NCI-H2227 (cell line): ENCODE measurements around the gene TASP1.
"Not testable (repeated sequence)": the region's sequence is repeated elsewhere in the genome, so short reads cannot be mapped to it uniquely, and the experiment has no call there.

Source experiments
- DNase-seq: peaks from one replicate; lab custom pipeline; 2025; ENCODE audit not compliant: unreplicated experiment; lab: John Stamatoyannopoulos, UW

The TASP1 gene

GRCh38 chr20:13648291-13649228 lies 9.8 kb upstream of the TASP1 start:
- no peak for DNase-seq

- DNase-seq = no peak
Measured at GRCh38 chr20:13644010-13644409, 5.3 kb upstream of the TASP1 start.

GRCh38 chr20:13639150-13639497 lies 392 bp upstream of the TASP1 start:
- no peak for DNase-seq

- DNase-seq = no peak
Measured at GRCh38 chr20:13638162-13638495, 603 bp downstream of the TASP1 start.

- no peak for DNase-seq
Measured at GRCh38 chr20:13632431-13632830, 6.3 kb downstream of the TASP1 start.

- not testable (repeated sequence) for DNase-seq
Measured at GRCh38 chr20:13627525-13627924, 11.2 kb downstream of the TASP1 start.

GRCh38 chr20:13626724-13627123 lies 12.0 kb downstream of the TASP1 start:
- no peak for DNase-seq

GRCh38 chr20:13625304-13625979 lies 13.3 kb downstream of the TASP1 start:
- DNase-seq = no peak

- not testable (repeated sequence) for DNase-seq
Measured at GRCh38 chr20:13619415-13619814, 19.3 kb downstream of the TASP1 start.

- DNase-seq = not testable (repeated sequence)
Measured at GRCh38 chr20:13618456-13618855, 20.3 kb downstream of the TASP1 start.

GRCh38 chr20:13617585-13617984 lies 21.1 kb downstream of the TASP1 start:
- DNase-seq = not testable (repeated sequence)

- not testable (repeated sequence) for DNase-seq
Measured at GRCh38 chr20:13616713-13617112, 22.0 kb downstream of the TASP1 start.

GRCh38 chr20:13613917-13614316 lies 24.8 kb downstream of the TASP1 start:
- no peak for DNase-seq

GRCh38 chr20:13611611-13612125 lies 27.1 kb downstream of the TASP1 start:
- no peak for DNase-seq

GRCh38 chr20:13610184-13610583 lies 28.5 kb downstream of the TASP1 start:
- no peak for DNase-seq

GRCh38 chr20:13608066-13608465 lies 30.7 kb downstream of the TASP1 start:
- no peak for DNase-seq

GRCh38 chr20:13593423-13593822 lies 45.3 kb downstream of the TASP1 start:
- DNase-seq = not testable (repeated sequence)

GRCh38 chr20:13588049-13588448 lies 50.7 kb downstream of the TASP1 start:
- no peak for DNase-seq

- DNase-seq = no peak
Measured at GRCh38 chr20:13587370-13587769, 51.4 kb downstream of the TASP1 start.

- DNase-seq = no peak
Measured at GRCh38 chr20:13586133-13586532, 52.6 kb downstream of the TASP1 start.

- no peak for DNase-seq
Measured at GRCh38 chr20:13581451-13581850, 57.3 kb downstream of the TASP1 start.

- no peak for DNase-seq
Measured at GRCh38 chr20:13580707-13581106, 58.0 kb downstream of the TASP1 start.
